OCI-LY3 (cell line): Measurements from ENCODE around the gene DTD1.

ENCODE experiments used
- H2AFZ ChIP-seq: fragments of 200-600, 300-600 bp; shearing (Covaris generic); 2 replicates; pipeline ENCODE4 v1.6.0; 2014; ENCODE audit warnings: antibody characterized with exemption, low read depth, low read length
- H3K27ac ChIP-seq: fragments of 200-600, 300-600 bp; sonication (generic); 2 replicates; pipeline ENCODE4 v1.5.1; 2014; ENCODE audit warnings: mild to moderate bottlenecking, low read length, moderate library complexity, mixed read lengths
- H3K27me3 ChIP-seq: fragments of 200-600, 300-600 bp; sonication (generic); 2 replicates; pipeline ENCODE4 v1.6.1; 2014; ENCODE audit warnings: low read depth, low read length, mixed read lengths
- H3K36me3 ChIP-seq: fragments of 200-600, 300-600 bp; sonication (generic); replicated peaks from 2 replicates; pipeline ENCODE3; 2014; ENCODE audit warnings: low read depth, low read length, mixed read lengths
- H3K4me1 ChIP-seq: fragments of 300-600, 200-600 bp; sonication (generic); 2 replicates; pipeline ENCODE4 v1.6.1; 2014; ENCODE audit warnings: low read length, mixed read lengths
- H3K4me2 ChIP-seq: fragments of 200-600, 300-600 bp; sonication (generic); 2 replicates; pipeline ENCODE4 v1.6.1; 2014; ENCODE audit warnings: low read length, mixed read lengths
- H3K4me3 ChIP-seq: fragments of 300-600, 200-600 bp; sonication (generic); 2 replicates; pipeline ENCODE4 v1.5.1; 2014; ENCODE audit warnings: antibody characterized with exemption, mild to moderate bottlenecking, low read length, moderate library complexity
- H3K79me2 ChIP-seq: fragments of 300-600, 200-600 bp; shearing (Covaris generic); 2 replicates; pipeline ENCODE4 v1.6.1; 2014; ENCODE audit warnings: mild to moderate bottlenecking, low read length, mixed read lengths
- H3K9ac ChIP-seq: fragments of 300-600, 200-600 bp; shearing (Covaris generic); 2 replicates; pipeline ENCODE4 v1.6.0; 2014; ENCODE audit warnings: mild to moderate bottlenecking, low read length, moderate library complexity
- H3K9me3 ChIP-seq: fragments of 200-600, 300-600 bp; shearing (Covaris generic); 2 replicates; pipeline ENCODE4 v1.6.1; 2014; ENCODE audit warnings: low read length, mixed read lengths; ENCODE audit not compliant: insufficient read depth
- H4K20me1 ChIP-seq: fragments of 200-600, 300-600 bp; sonication (generic); 2 replicates; pipeline ENCODE4 v1.6.1; 2016; ENCODE audit warnings: low read length, mixed read lengths; ENCODE audit not compliant: insufficient read depth
- CTCF ChIP-seq: fragments of 200-600, 300-600 bp; sonication (generic); IDR thresholded peaks from 2 replicates; pipeline ENCODE4 v1.5.1; 2014; ENCODE audit warnings: antibody characterized with exemption, low read length, low read depth
- EZH2phosphoT487 ChIP-seq: fragments of 200-600 bp; shearing (Covaris generic); IDR thresholded peaks from 2 replicates; pipeline ENCODE4 v1.6.1; 2018; ENCODE audit warnings: antibody characterized with exemption, mixed run types, low read depth

Gene DTD1

GRCh38 chr20:18715564-18715963, 127.7 kb downstream of the DTD1 start:
- Histone ChIP-seq H4K20me1 (no peaks in the 10 kb centered on the region), H2AFZ (no peak overlapping the region), H3K36me3 (no peaks in the 10 kb centered on the region), H3K9me3 (no peaks in the 10 kb centered on the region), H3K4me2 (no peak overlapping the region), H3K4me1 (no peaks in the 10 kb centered on the region), H3K9ac (no peak overlapping the region), H3K4me3 (no peak overlapping the region), H3K79me2 (no peaks in the 10 kb centered on the region), H3K27me3 (no peaks in the 10 kb centered on the region), H3K27ac (no peak overlapping the region)
- TF ChIP-seq EZH2phosphoT487 (no peak), CTCF (no peak)

DNA sequence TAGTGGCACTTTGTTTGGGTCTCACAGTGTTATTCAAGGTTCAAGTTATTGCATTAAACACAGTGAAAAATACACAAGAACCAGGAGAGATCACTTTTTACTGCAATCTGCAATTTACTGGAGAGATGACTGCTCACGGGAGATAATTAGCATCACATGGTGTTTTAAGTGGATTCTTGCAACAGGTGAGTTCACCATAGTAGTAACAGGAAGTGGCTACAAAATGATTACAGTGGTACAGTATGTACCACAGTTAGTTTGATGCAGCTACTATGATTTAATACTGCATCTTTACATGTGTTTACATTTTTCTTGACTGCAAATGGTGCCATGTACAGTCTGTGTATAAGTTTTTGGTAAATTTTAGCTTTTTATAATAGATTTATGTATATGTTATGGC, 129.2 kb downstream of the DTD1 start:
- Histone ChIP-seq H4K20me1 (no peaks in the 10 kb centered on the region), H3K9me3 (no peaks in the 10 kb centered on the region), H3K27ac (no peak overlapping the region), H3K4me2 (no peak overlapping the region), H2AFZ (no peak overlapping the region), H3K27me3 (no peaks in the 10 kb centered on the region), H3K4me1 (no peaks in the 10 kb centered on the region), H3K9ac (no peak overlapping the region), H3K79me2 (no peaks in the 10 kb centered on the region), H3K36me3 (no peaks in the 10 kb centered on the region), H3K4me3 (no peak overlapping the region)
- TF ChIP-seq CTCF (no peak), EZH2phosphoT487 (no peak)

DNA sequence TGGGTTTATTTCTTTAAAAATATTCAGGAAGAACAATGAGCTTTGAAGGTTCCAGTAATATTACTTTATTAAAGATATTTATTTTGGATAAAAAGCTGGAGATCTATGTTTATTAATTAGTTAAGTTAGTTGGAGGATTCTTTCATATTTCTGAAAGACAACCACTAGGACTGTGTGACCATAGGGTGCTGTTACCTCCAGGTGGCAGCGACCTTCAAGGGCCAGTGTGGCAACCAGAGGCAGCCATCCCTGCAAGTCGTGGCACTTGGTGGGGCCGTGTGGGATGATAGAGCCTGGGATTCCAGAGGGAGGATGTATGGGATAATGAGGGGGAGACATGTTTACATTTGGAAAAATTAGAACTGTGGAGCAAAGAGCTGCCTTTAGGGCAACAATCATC, 130.3 kb downstream of the DTD1 start:
- Histone ChIP-seq H4K20me1 (no peaks in the 10 kb centered on the region), H3K4me2 (no peak overlapping the region), H3K79me2 (no peaks in the 10 kb centered on the region), H3K4me1 (no peaks in the 10 kb centered on the region), H3K27ac (no peak overlapping the region), H3K9ac (no peak overlapping the region), H3K36me3 (no peaks in the 10 kb centered on the region), H3K27me3 (no peaks in the 10 kb centered on the region), H3K4me3 (no peak overlapping the region), H3K9me3 (no peaks in the 10 kb centered on the region), H2AFZ (no peak overlapping the region)
- peak; percentile 40 for TF ChIP-seq CTCF
- TF ChIP-seq EZH2phosphoT487 = no peak

- Histone ChIP-seq H3K4me3 (no peak overlapping the region), H3K27me3 (no peaks in the 10 kb centered on the region), H3K79me2 (no peaks in the 10 kb centered on the region), H3K27ac (no peak overlapping the region), H2AFZ (no peak overlapping the region), H3K9ac (no peak overlapping the region), H3K36me3 (no peaks in the 10 kb centered on the region), H3K4me1 (no peaks in the 10 kb centered on the region), H4K20me1 (no peaks in the 10 kb centered on the region), H3K4me2 (no peak overlapping the region), H3K9me3 (no peaks in the 10 kb centered on the region)
- no peak for TF ChIP-seq CTCF
- TF ChIP-seq EZH2phosphoT487 = no peak
Observed at GRCh38 chr20:18719426-18719825, 131.6 kb downstream of the DTD1 start.
